Fibroblast of lung (primary cell): Measurements from ENCODE around the gene RAI1. TPM values are rescaled to one million over a fixed set of nuclear protein-coding genes. Genes with fewer than 3 reads are reported as not detected.

Experiments
- DNase-seq, 2 donors: peaks; one replicate each; pipeline versions ENCODE4 v3.0.0 to v3.0.0-alpha.2; 2010; ENCODE audit warnings: low read depth in 2 of 2
- H2AFZ ChIP-seq: 2 replicates; pipeline ENCODE4 v1.5.1; 2012; ENCODE audit warnings: low read length, control low read depth, inconsistent platforms
- H3K27ac ChIP-seq: 2 replicates; pipeline ENCODE4 v1.5.1; 2011; ENCODE audit warnings: low read length, control low read depth; ENCODE audit not compliant: insufficient read depth
- H3K27me3 ChIP-seq: 2 replicates; pipeline ENCODE4 v1.5.1; 2011; ENCODE audit warnings: mild to moderate bottlenecking, low read length; ENCODE audit not compliant: control insufficient read depth, insufficient read depth
- H3K36me3 ChIP-seq: 2 replicates; pipeline ENCODE4 v1.5.1; 2011; ENCODE audit warnings: low read length; ENCODE audit not compliant: control insufficient read depth, insufficient read depth
- H3K4me1 ChIP-seq: 2 replicates; pipeline ENCODE4 v1.5.1; 2011; ENCODE audit warnings: low read length; ENCODE audit not compliant: control insufficient read depth, insufficient read depth; ENCODE audit errors: extremely low read depth
- H3K4me2 ChIP-seq: 2 replicates; pipeline ENCODE4 v1.5.1; 2011; ENCODE audit warnings: low read length, control low read depth; ENCODE audit not compliant: insufficient read depth; ENCODE audit errors: extremely low read depth
- H3K4me3 ChIP-seq, 4 experiments: fragments of 200-600 bp in 1 of 4; sonication (generic) in 1 of 4; replicated peaks in 1 of 4; 2 replicates each; pipeline ENCODE4 v1.5.1; 2011 to 2016; ENCODE audit warnings: low read length in 4 of 4, low read depth in 3 of 4, mild to moderate bottlenecking in 3 of 4, control low read depth in 2 of 4, inconsistent platforms in 1 of 4, mixed read lengths in 1 of 4; ENCODE audit not compliant: insufficient read depth in 1 of 4; ENCODE audit errors: control extremely low read depth in 1 of 4
- H3K79me2 ChIP-seq: 2 replicates; pipeline ENCODE4 v1.5.1; 2012; ENCODE audit warnings: mild to moderate bottlenecking, low read length, inconsistent platforms; ENCODE audit not compliant: control insufficient read depth, insufficient read depth
- H3K9ac ChIP-seq: 2 replicates; pipeline ENCODE4 v1.5.1; 2011; ENCODE audit warnings: mild to moderate bottlenecking, low read length, control low read depth; ENCODE audit not compliant: insufficient read depth
- H3K9me3 ChIP-seq: 2 replicates; pipeline ENCODE4 v1.5.1; 2012; ENCODE audit warnings: low read depth, low read length; ENCODE audit not compliant: control insufficient read depth, insufficient read depth
- H4K20me1 ChIP-seq: 2 replicates; pipeline ENCODE4 v1.5.1; 2011; ENCODE audit warnings: low read length; ENCODE audit not compliant: control insufficient read depth, insufficient read depth; ENCODE audit errors: extremely low read depth
- EZH2 ChIP-seq: IDR thresholded peaks from 2 replicates; pipeline ENCODE4 v1.5.1; 2012; ENCODE audit warnings: low read length, control low read depth, mild to moderate bottlenecking; ENCODE audit errors: missing control alignments
- polyA plus RNA-seq, 2 donors: library from polyadenylated mRNA; depleted of rRNA in 1 of 2; stranded (reverse) in 1 of 2; unstranded in 1 of 2; fragments of >200 nt; gene quantifications; 2 replicates each; pipeline ENCODE4 v1.2.1, GENCODE V29; 2011 to 2012; ENCODE audit warnings: missing spikeins in 1 of 2
- total RNA-seq: library from RNA; depleted of rRNA; stranded (reverse); fragments of >200 nt; gene quantifications from 2 replicates; pipeline ENCODE4 v1.2.1, GENCODE V29; 2014
- TF ChIP-seq, protein P1 (sequence below), 2 donors: IDR thresholded peaks in 1 of 2; conservative IDR thresholded peaks in 1 of 2; 1 replicate in 1 of 2; 2 replicates in 1 of 2; pipeline ENCODE4 v1.5.1; 2011 to 2012; ENCODE audit warnings: low read length in 2 of 2, control low read depth in 1 of 2, inconsistent platforms in 1 of 2, low read depth in 1 of 2, mild to moderate bottlenecking in 1 of 2

RAI1 gene
- total and polyA plus RNA-seq, 2 donors (not counting 1 experiment from before 2014, with no cell fraction given), result 2.1 to 6.6 TPM

DNA sequence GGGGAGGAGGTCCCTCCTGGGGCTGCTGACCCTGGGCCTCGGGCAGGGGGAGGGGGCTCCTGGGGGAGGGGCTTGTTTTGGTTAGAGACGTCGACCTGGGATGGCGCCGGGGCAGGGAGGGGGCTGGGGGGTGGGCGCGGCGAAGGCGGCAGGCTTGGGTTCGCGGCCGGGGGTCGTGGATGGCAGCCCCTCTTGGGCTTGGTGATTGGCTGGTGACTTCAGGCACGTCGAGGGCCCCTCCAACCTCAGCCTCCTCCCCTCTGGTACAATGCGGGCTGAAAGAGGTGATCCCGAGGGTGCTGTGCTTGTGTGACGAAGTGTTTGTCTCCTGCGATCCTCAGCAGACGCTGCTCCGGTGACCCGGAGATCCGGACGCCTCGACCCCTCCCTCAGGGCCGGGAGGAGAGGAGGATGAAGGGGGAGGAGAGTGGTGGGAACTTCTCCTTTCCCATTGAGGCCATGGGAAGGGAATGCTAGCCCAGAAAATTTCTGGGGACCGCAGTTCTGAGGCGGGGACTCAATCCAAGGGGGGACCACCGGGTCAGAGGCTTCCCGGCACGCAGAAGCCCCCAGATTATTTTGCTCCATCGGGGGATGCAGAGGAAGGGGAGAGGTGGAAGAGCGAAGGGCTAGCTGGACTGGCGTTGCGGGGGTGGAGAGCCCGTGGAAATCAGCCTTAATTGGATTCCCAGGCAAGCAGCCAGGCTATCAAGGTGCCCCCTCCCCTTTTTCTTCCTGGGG lies 43.9 kb downstream of the RAI1 start:
- H3K79me2 ChIP-seq, result peaks cover 28% of the 10 kb centered on the region

DNA sequence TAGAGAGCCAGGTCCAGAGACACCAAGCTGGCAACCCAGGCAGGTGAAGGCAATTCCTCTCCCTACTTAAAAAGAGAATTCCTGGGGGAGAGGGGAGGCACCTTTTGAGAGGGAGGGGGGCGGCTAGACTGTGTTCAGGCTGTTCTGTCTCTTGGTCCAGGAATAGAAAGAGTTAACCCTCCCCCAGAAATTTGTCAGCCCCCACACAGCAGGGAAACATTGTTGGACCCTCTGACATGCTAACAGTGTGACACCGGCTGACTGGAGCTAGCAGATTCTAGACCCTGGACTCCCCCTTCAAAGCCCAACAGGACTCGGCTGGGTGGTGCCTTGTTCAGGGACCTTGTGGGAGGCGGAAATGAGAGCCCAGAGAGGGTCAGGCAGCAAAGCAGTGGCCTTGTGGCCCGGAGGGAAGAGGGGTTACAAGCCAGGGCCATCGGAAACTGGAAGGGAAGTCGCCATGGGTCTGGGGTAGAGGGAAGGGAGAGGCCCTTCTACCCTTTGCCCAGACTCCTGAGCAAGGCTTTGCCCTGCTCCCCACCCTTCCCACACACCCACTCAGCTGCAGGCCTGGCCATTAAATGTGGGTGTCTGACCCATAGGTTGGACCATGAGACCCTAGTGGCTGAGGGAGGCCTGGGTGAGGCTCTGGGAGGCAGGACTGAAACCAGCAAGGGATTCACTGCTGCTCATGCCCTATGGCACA lies 44.6 kb downstream of the RAI1 start:
- TF ChIP-seq, protein P1, sequence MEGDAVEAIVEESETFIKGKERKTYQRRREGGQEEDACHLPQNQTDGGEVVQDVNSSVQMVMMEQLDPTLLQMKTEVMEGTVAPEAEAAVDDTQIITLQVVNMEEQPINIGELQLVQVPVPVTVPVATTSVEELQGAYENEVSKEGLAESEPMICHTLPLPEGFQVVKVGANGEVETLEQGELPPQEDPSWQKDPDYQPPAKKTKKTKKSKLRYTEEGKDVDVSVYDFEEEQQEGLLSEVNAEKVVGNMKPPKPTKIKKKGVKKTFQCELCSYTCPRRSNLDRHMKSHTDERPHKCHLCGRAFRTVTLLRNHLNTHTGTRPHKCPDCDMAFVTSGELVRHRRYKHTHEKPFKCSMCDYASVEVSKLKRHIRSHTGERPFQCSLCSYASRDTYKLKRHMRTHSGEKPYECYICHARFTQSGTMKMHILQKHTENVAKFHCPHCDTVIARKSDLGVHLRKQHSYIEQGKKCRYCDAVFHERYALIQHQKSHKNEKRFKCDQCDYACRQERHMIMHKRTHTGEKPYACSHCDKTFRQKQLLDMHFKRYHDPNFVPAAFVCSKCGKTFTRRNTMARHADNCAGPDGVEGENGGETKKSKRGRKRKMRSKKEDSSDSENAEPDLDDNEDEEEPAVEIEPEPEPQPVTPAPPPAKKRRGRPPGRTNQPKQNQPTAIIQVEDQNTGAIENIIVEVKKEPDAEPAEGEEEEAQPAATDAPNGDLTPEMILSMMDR (conservative IDR thresholded peaks at IDR 0.05 in 1 of 2, IDR thresholded peaks at IDR 0.05 in 1 of 2; ENCODE audit: low read depth in 1 of 2, low read length in 2 of 2), result no peak
- no peak for TF ChIP-seq EZH2
- no peaks in the 10 kb centered on the region for H3K9me3 ChIP-seq
- H3K27ac ChIP-seq, result no peak overlapping the region
- peaks cover 4% of the 10 kb centered on the region for H3K36me3 ChIP-seq
- H3K27me3 ChIP-seq, result no peaks in the 10 kb centered on the region
- no peak overlapping the region for H3K9ac ChIP-seq
- H4K20me1 ChIP-seq, result no peaks in the 10 kb centered on the region
- H3K4me1 ChIP-seq, result peaks cover 11% of the 10 kb centered on the region
- H2AFZ ChIP-seq, result no peak overlapping the region
- no peak overlapping the region for H3K4me3 ChIP-seq
- peaks cover 31% of the 10 kb centered on the region for H3K79me2 ChIP-seq
- peak overlapping the region; percentile 35 for H3K4me2 ChIP-seq
- DNase-seq, result no peak

More for the DNA sequence above, 43.9 kb downstream of the RAI1 start:
- Histone ChIP-seq H3K4me1 (peaks cover 9% of the 10 kb centered on the region), H3K36me3 (peaks cover 4% of the 10 kb centered on the region), H3K27me3 (no peaks in the 10 kb centered on the region), H3K9ac (no peak overlapping the region), H3K27ac (no peak overlapping the region), H4K20me1 (no peaks in the 10 kb centered on the region), H3K9me3 (no peaks in the 10 kb centered on the region), H3K4me2 (peak overlapping the region; percentile 92), H2AFZ (no peak overlapping the region), H3K4me3 (peak overlapping the region in 1 of 4 experiments; percentile 64)
- DNase-seq, result no peak
- no peak for TF ChIP-seq EZH2
- TF ChIP-seq, protein P1 (conservative IDR thresholded peaks at IDR 0.05 in 1 of 2, IDR thresholded peaks at IDR 0.05 in 1 of 2; ENCODE audit: low read depth in 1 of 2, low read length in 2 of 2), result no peak

GRCh38 chr17:17726458-17727060 lies 45.3 kb downstream of the RAI1 start:
- peaks cover 11% of the 10 kb centered on the region for H3K4me1 ChIP-seq
- H3K9ac ChIP-seq, result no peak overlapping the region
- no peak overlapping the region for H3K4me2 ChIP-seq
- H3K36me3 ChIP-seq, result peaks cover 4% of the 10 kb centered on the region
- no peaks in the 10 kb centered on the region for H3K27me3 ChIP-seq
- peaks cover 34% of the 10 kb centered on the region for H3K79me2 ChIP-seq
- no peak overlapping the region for H3K27ac ChIP-seq
- TF ChIP-seq EZH2, result no peak
- TF ChIP-seq, protein P1 (conservative IDR thresholded peaks at IDR 0.05 in 1 of 2, IDR thresholded peaks at IDR 0.05 in 1 of 2; ENCODE audit: low read depth in 1 of 2, low read length in 2 of 2), result no peak
- no peak for DNase-seq
- no peak overlapping the region for H2AFZ ChIP-seq
- H3K9me3 ChIP-seq, result no peaks in the 10 kb centered on the region
- H4K20me1 ChIP-seq, result no peaks in the 10 kb centered on the region
- no peak overlapping the region for H3K4me3 ChIP-seq
